Loucy (cell line): ENCODE results near the gene ANXA6.

ENCODE experiments used
- H2AFZ ChIP-seq: fragments of 200-600 bp; sonication (generic); 2 replicates; pipeline ENCODE4 v1.6.0; 2016; ENCODE audit warnings: antibody characterized with exemption, mild to moderate bottlenecking, low read length, moderate library complexity
- H3F3A ChIP-seq: fragments of 200-600 bp; 2 replicates; pipeline ENCODE4 v1.6.0; 2016; ENCODE audit warnings: antibody characterized with exemption, low read depth, mild to moderate bottlenecking
- H3K27me3 ChIP-seq: fragments of 200-600 bp; sonication (generic); 2 replicates; pipeline ENCODE4 v1.6.1; 2014; ENCODE audit warnings: low read length, mild to moderate bottlenecking; ENCODE audit not compliant: insufficient read depth, poor library complexity, severe bottlenecking
- H3K36me3 ChIP-seq: fragments of 200-600 bp; sonication (generic); 2 replicates; pipeline ENCODE4 v1.6.1; 2016; ENCODE audit warnings: low read length; ENCODE audit not compliant: insufficient read depth
- H3K4me1 ChIP-seq: fragments of 200-600 bp; sonication (generic); 2 replicates; pipeline ENCODE4 v1.5.1; 2014; ENCODE audit warnings: low read length, mild to moderate bottlenecking; ENCODE audit not compliant: insufficient read depth, poor library complexity, severe bottlenecking
- H3K4me2 ChIP-seq: fragments of 200-600 bp; sonication (generic); 2 replicates; pipeline ENCODE4 v1.6.0; 2014; ENCODE audit warnings: antibody characterized with exemption, low read length, low read depth, mild to moderate bottlenecking; ENCODE audit not compliant: poor library complexity, severe bottlenecking
- H3K4me3 ChIP-seq: fragments of 200-600 bp; sonication (generic); 2 replicates; pipeline ENCODE4 v1.5.1; 2014; ENCODE audit warnings: low read length, mild to moderate bottlenecking, mixed read lengths; ENCODE audit not compliant: poor library complexity, severe bottlenecking
- H3K79me2 ChIP-seq: fragments of 200-600 bp; sonication (generic); 2 replicates; pipeline ENCODE4 v1.6.1; 2014; ENCODE audit warnings: low read length; ENCODE audit not compliant: insufficient read depth
- H3K9ac ChIP-seq: fragments of 200-600 bp; sonication (generic); 2 replicates; pipeline ENCODE4 v1.6.0; 2014; ENCODE audit warnings: mild to moderate bottlenecking, low read depth, low read length, moderate library complexity; ENCODE audit not compliant: poor library complexity, severe bottlenecking
- H3K9me2 ChIP-seq: fragments of 200-600 bp; sonication (generic); replicated peaks from 2 replicates; pipeline ENCODE4 v1.6.1; 2016; ENCODE audit warnings: low read depth, low read length, mixed read lengths
- H3K9me3 ChIP-seq: fragments of 200-600 bp; sonication (generic); 2 replicates; pipeline ENCODE4 v1.6.1; 2014; ENCODE audit warnings: mild to moderate bottlenecking, antibody characterized with exemption, low read length, low read depth; ENCODE audit not compliant: insufficient read depth
- H4K20me1 ChIP-seq: fragments of 200-600 bp; sonication (generic); 2 replicates; pipeline ENCODE4 v1.6.0; 2014; ENCODE audit warnings: antibody characterized with exemption, low read length, mild to moderate bottlenecking; ENCODE audit not compliant: insufficient read depth, poor library complexity, severe bottlenecking
- CTCF ChIP-seq: fragments of 200-600 bp; sonication (generic); conservative IDR thresholded peaks from 2 replicates; pipeline ENCODE4 v1.5.1; 2014; ENCODE audit warnings: mild to moderate bottlenecking, antibody characterized with exemption, low read length
- EZH2phosphoT487 ChIP-seq: fragments of 200-600 bp; IDR thresholded peaks from 2 replicates; pipeline ENCODE4 v1.6.1; 2018; ENCODE audit warnings: antibody characterized with exemption, mild to moderate bottlenecking, moderate library complexity, borderline replicate concordance

The ANXA6 gene

DNA sequence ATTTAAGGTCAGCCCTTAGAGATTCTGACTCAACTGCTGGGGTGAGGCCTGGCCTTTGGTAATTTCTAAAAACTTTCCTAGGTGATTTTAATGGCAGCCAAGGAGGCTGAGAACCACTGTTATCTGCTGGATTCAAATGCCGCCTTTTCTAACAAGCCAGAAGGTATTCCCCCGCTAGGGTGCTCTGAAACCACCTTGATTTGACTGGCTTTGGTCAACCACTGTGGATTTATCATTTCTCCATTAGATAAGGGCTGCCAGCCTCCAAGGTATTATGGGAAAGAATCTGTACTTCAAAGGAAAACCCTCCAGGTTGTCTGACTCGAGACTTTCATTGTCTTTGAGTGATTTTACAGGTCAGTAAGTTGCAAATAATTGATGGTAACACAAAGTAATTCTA lies 4.3 kb downstream of the ANXA6 start:
- no peak for TF ChIP-seq EZH2phosphoT487
- no peak for TF ChIP-seq CTCF
- Histone ChIP-seq H3K4me1 (peaks cover 87% of the 10 kb centered on the region), H3K79me2 (peaks cover 96% of the 10 kb centered on the region)

DNA sequence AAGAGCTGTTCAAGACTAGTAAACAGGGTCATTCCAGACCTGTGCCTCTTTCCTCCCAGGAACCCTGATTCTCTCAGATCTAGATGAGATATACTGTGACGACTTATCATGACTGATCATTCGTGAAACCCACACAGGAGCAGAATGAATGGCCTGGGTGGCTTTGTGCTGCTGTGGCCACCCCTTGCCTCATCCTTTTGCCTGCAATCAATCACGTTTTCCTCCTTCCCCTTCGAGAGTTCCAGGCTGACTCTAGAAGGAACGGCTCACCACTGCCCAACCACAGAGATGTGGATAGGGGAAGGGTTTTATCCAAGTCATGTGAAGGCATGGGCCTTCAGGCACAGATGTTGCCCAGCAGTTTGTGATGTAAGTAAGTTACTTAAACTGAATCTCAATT lies 5.8 kb downstream of the ANXA6 start:
- no peaks in the 10 kb centered on the region for H3K27me3 ChIP-seq
- H3K36me3 ChIP-seq, result peaks cover 13% of the 10 kb centered on the region
- H2AFZ ChIP-seq, result no peak overlapping the region
- H3K79me2 ChIP-seq, result peaks cover 96% of the 10 kb centered on the region
- peak overlapping the region; percentile 98 for H3K4me2 ChIP-seq
- H3F3A ChIP-seq, result peaks cover 9% of the 10 kb centered on the region
- H3K9ac ChIP-seq, result peak overlapping the region; percentile 76
- no peaks in the 10 kb centered on the region for H3K9me3 ChIP-seq
- TF ChIP-seq EZH2phosphoT487, result no peak
- no peak for TF ChIP-seq CTCF
- H3K4me3 ChIP-seq, result peak overlapping the region; percentile 95
- H3K9me2 ChIP-seq, result no peaks in the 10 kb centered on the region
- H4K20me1 ChIP-seq, result peaks cover 27% of the 10 kb centered on the region
- peaks cover 90% of the 10 kb centered on the region for H3K4me1 ChIP-seq

More for the DNA sequence above, 4.3 kb downstream of the ANXA6 start:
- Histone ChIP-seq H3K36me3 (no peaks in the 10 kb centered on the region), H3K4me3 (peak overlapping the region; percentile 95), H3K27me3 (no peaks in the 10 kb centered on the region), H3K9ac (peak overlapping the region; percentile 90), H2AFZ (no peak overlapping the region), H3K9me2 (no peaks in the 10 kb centered on the region), H3K9me3 (no peaks in the 10 kb centered on the region), H3K4me2 (peak overlapping the region; percentile 98), H3F3A (peaks cover 9% of the 10 kb centered on the region), H4K20me1 (peaks cover 27% of the 10 kb centered on the region)

DNA sequence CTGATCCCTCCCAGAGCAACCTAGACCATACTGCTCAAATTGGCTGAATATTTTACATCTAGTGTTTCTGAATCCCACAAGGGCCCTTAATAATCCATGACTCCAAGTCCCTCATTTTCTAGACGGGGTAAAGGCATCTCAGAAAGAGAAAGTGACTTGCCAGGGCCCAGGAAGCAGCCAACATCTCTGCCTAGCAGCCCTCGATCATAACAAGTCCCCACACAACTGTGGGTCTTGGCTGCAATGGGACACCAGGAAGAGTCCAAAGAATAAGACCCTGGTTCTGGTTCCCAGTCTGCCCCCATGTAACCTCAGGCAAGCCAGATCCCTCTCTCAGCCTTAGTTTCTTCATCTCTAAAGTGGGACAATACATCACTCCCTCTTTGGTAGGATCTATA lies 6.3 kb downstream of the ANXA6 start:
- peaks cover 18% of the 10 kb centered on the region for H3K36me3 ChIP-seq
- H3K9ac ChIP-seq, result peak overlapping the region; percentile 76
- H3K4me3 ChIP-seq, result peak overlapping the region; percentile 95
- no peaks in the 10 kb centered on the region for H3K9me2 ChIP-seq
- no peaks in the 10 kb centered on the region for H3K9me3 ChIP-seq
- H3K4me1 ChIP-seq, result peaks cover 85% of the 10 kb centered on the region
- peaks cover 96% of the 10 kb centered on the region for H3K79me2 ChIP-seq
- H4K20me1 ChIP-seq, result peaks cover 26% of the 10 kb centered on the region
- peak overlapping the region; percentile 98 for H3K4me2 ChIP-seq
- H3K27me3 ChIP-seq, result no peaks in the 10 kb centered on the region
- TF ChIP-seq CTCF (no peak), EZH2phosphoT487 (no peak)
- H2AFZ ChIP-seq, result no peak overlapping the region
- peaks cover 9% of the 10 kb centered on the region for H3F3A ChIP-seq
